DND-41 (cell line): ENCODE data around the gene CBX7.

Source experiments
- ATAC-seq: fragments of 200-7000 bp; cut with Tn5 transposase; 3 replicates; pipeline ENCODE4 v1.9.1; 2021; ENCODE audit warnings: low read depth; ENCODE audit not compliant: insufficient read depth
- DNase-seq: peaks from one replicate; pipeline ENCODE4 v3.0.0-alpha.2; 2020
- H2AFZ ChIP-seq: 2 replicates; pipeline ENCODE4 v1.6.0; 2012; ENCODE audit warnings: low read depth, low read length
- H3K27ac ChIP-seq: 2 replicates; pipeline ENCODE4 v1.5.1; 2012; ENCODE audit warnings: low read length, inconsistent platforms
- H3K27me3 ChIP-seq: fragments of 200-600 bp; sonication (generic); 2 replicates; pipeline ENCODE4 v1.6.0; 2012; ENCODE audit warnings: low read length, mild to moderate bottlenecking, inconsistent platforms; ENCODE audit not compliant: insufficient read depth, poor library complexity
- H3K36me3 ChIP-seq: 2 replicates; pipeline ENCODE4 v1.5.1; 2012; ENCODE audit warnings: low read length, inconsistent platforms; ENCODE audit not compliant: insufficient read depth
- H3K4me1 ChIP-seq: 2 replicates; pipeline ENCODE4 v1.5.1; 2012; ENCODE audit warnings: mild to moderate bottlenecking, low read length; ENCODE audit not compliant: insufficient read depth
- H3K4me2 ChIP-seq: 2 replicates; pipeline ENCODE4 v1.6.0; 2012; ENCODE audit warnings: mild to moderate bottlenecking, moderate library complexity, low read length, inconsistent platforms; ENCODE audit not compliant: insufficient read depth
- H3K4me3 ChIP-seq, 2 experiments: fragments of 200-600 bp in 1 of 2; shearing (Covaris generic) in 1 of 2; 2 replicates each; pipeline ENCODE4 v1.5.1; 2012 to 2016; ENCODE audit warnings: inconsistent platforms in 2 of 2, low read length in 2 of 2, mild to moderate bottlenecking in 2 of 2, low read depth in 1 of 2, moderate library complexity in 1 of 2
- H3K79me2 ChIP-seq: 2 replicates; pipeline ENCODE4 v1.6.0; 2012; ENCODE audit warnings: low read length, inconsistent platforms; ENCODE audit not compliant: insufficient read depth
- H3K9ac ChIP-seq: 2 replicates; pipeline ENCODE4 v1.6.0; 2012; ENCODE audit warnings: low read depth, mild to moderate bottlenecking, inconsistent platforms, low read length, moderate library complexity
- H3K9me3 ChIP-seq: 2 replicates; pipeline ENCODE4 v1.5.1; 2012; ENCODE audit warnings: low read length, moderate library complexity, mild to moderate bottlenecking, inconsistent platforms; ENCODE audit not compliant: insufficient read depth, severe bottlenecking
- H4K20me1 ChIP-seq: 2 replicates; pipeline ENCODE4 v1.6.0; 2012; ENCODE audit warnings: low read length; ENCODE audit not compliant: insufficient read depth
- EZH2 ChIP-seq: IDR thresholded peaks from 3 replicates; pipeline ENCODE4 v1.6.1; 2012; ENCODE audit warnings: borderline replicate concordance, low read depth, mild to moderate bottlenecking, moderate library complexity, low read length, inconsistent platforms; ENCODE audit not compliant: severe bottlenecking
- TF ChIP-seq, protein P1 (sequence below): IDR thresholded peaks from 2 replicates; pipeline ENCODE4 v1.5.1; 2012; ENCODE audit warnings: borderline replicate concordance, low read length, moderate library complexity, mild to moderate bottlenecking; ENCODE audit not compliant: poor library complexity, severe bottlenecking; ENCODE audit errors: extremely low read depth

CBX7 gene

DNA sequence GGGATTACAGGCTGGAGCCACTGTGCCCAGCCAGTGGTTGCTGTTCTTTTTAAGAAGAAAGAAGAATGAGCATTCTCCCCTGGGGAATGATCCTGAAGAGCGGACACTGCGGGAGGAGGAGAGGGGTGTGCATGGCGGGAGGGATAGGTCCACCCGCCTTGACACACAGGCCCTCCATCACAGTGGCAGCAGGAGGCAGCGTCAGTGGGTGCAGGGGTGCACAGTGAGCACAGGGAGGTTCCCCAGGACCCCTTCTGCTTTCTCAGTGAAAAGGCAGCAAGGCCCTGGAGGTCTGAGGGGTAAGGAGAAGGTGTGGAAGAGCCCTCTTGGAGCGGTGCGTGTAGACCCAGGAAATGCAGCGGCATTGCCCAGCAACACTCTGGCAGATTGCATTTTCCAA, 28.9 kb upstream of the CBX7 start:
- DNase-seq (no peak), ATAC-seq (no peak)
- H3K27ac ChIP-seq, result no peak overlapping the region
- no peak overlapping the region for H3K9ac ChIP-seq
- TF ChIP-seq, protein P1, sequence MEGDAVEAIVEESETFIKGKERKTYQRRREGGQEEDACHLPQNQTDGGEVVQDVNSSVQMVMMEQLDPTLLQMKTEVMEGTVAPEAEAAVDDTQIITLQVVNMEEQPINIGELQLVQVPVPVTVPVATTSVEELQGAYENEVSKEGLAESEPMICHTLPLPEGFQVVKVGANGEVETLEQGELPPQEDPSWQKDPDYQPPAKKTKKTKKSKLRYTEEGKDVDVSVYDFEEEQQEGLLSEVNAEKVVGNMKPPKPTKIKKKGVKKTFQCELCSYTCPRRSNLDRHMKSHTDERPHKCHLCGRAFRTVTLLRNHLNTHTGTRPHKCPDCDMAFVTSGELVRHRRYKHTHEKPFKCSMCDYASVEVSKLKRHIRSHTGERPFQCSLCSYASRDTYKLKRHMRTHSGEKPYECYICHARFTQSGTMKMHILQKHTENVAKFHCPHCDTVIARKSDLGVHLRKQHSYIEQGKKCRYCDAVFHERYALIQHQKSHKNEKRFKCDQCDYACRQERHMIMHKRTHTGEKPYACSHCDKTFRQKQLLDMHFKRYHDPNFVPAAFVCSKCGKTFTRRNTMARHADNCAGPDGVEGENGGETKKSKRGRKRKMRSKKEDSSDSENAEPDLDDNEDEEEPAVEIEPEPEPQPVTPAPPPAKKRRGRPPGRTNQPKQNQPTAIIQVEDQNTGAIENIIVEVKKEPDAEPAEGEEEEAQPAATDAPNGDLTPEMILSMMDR, result no peak
- no peak for TF ChIP-seq EZH2
- no peak overlapping the region for H3K4me3 ChIP-seq
- no peaks in the 10 kb centered on the region for H4K20me1 ChIP-seq
- H3K27me3 ChIP-seq, result no peaks in the 10 kb centered on the region
- no peak overlapping the region for H3K4me2 ChIP-seq
- H3K9me3 ChIP-seq, result no peaks in the 10 kb centered on the region
- no peaks in the 10 kb centered on the region for H3K36me3 ChIP-seq
- no peaks in the 10 kb centered on the region for H3K4me1 ChIP-seq
- H2AFZ ChIP-seq, result no peak overlapping the region
- H3K79me2 ChIP-seq, result no peaks in the 10 kb centered on the region

DNA sequence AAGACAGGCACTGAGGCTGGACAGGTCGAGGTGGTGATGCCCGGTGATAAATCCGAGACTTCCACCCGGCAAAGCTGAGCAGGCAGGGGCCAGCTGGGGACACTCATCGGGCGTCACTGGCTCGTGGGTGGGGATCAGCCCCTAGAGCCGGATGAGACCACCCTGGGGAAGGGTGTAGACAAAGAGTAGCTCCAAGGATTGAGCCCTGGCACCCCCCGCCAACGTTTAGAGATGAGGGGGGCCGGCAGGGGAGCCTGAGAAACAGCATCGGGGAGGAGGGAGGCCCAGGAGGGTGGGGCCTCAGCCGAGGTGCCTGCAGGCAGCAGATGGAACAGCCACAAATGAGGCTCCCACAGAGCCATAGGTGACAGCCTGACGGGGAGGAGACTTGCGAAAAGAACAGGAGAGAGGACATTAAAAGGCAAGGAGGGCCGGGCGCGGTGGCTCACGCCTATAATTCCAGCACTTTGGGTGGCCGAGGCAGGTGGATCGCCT, 27.4 kb upstream of the CBX7 start:
- no peak overlapping the region for H3K27ac ChIP-seq

DNA sequence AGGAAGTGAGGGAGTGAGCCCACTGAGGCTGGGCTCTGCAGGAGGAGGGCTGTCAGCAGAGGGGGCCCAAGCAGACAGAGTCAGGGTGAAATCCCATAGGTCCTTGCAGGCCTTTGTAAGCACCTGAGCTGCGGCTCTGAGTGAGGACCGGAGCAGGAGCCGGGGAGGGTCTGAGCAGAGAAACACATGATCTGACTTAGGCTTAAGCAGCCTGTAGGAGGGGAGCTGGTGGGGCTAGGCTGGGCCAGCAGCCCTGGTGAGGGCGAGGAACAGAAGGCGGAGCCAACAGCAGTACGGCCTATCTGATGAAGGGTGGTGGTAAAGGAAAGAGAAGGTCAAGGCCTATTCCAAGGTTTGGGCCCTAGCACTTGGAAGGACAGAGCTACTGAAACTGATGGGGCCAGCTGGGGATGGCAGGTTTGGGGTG, 26.9 kb upstream of the CBX7 start:
- Histone ChIP-seq H3K79me2 (no peaks in the 10 kb centered on the region), H2AFZ (no peak overlapping the region), H3K9ac (no peak overlapping the region), H3K9me3 (no peaks in the 10 kb centered on the region), H3K4me2 (no peak overlapping the region), H3K27ac (no peak overlapping the region), H3K27me3 (no peaks in the 10 kb centered on the region), H3K4me1 (peaks cover 5% of the 10 kb centered on the region), H3K36me3 (no peaks in the 10 kb centered on the region), H4K20me1 (no peaks in the 10 kb centered on the region), H3K4me3 (no peak overlapping the region)
- DNase-seq (no peak), ATAC-seq (no peak)
- TF ChIP-seq, protein P1, result no peak
- TF ChIP-seq EZH2, result no peak

More for the DNA sequence above, 27.4 kb upstream of the CBX7 start:
- no peaks in the 10 kb centered on the region for H3K27me3 ChIP-seq
- H3K4me1 ChIP-seq, result no peaks in the 10 kb centered on the region
- no peaks in the 10 kb centered on the region for H3K9me3 ChIP-seq
- no peak overlapping the region for H2AFZ ChIP-seq
- H4K20me1 ChIP-seq, result no peaks in the 10 kb centered on the region
- no peak overlapping the region for H3K4me2 ChIP-seq
- no peak for TF ChIP-seq EZH2
- TF ChIP-seq, protein P1, result no peak
- H3K4me3 ChIP-seq, result no peak overlapping the region
- H3K9ac ChIP-seq, result no peak overlapping the region
- H3K79me2 ChIP-seq, result no peaks in the 10 kb centered on the region
- no peaks in the 10 kb centered on the region for H3K36me3 ChIP-seq
- no peak for DNase-seq
- no peak for ATAC-seq
